ENCODE measurements around the gene TM4SF5.

- no peak for TF ChIP-seq POLR2A (IDR thresholded peaks at IDR 0.05; ENCODE audit: low read depth, low read length)
- no peak for TF ChIP-seq POLR2AphosphoS5 (IDR thresholded peaks at IDR 0.05; ENCODE audit: low read depth, low read length)
- TF ChIP-seq TAF1 (IDR thresholded peaks at IDR 0.05; ENCODE audit: borderline replicate concordance, low read depth, low read length), result no peak
Observed at GRCh38 chr17:4790705-4791088, 19.0 kb downstream of the TM4SF5 start.

All from GM12892 (cell line).